ENCODE measurements around the gene DCP1B. TPM values are rescaled to one million over a fixed set of nuclear protein-coding genes. Genes with fewer than 3 reads are reported as not detected.

The DCP1B gene
- total and polyA plus RNA-seq, 2 donors (not counting 3 experiments of a cell fraction or from before 2014, with no cell fraction given) = 11.2 to 19.8 TPM

- H3K79me2 ChIP-seq (ENCODE audit: control insufficient read depth, insufficient read depth, low read length) = no peaks in the 10 kb centered on the region
- H4K20me1 ChIP-seq (replicated peaks; ENCODE audit: control insufficient read depth, extremely low read depth, insufficient read depth, low read length) = no peaks in the 10 kb centered on the region
- ChIA-PET CTCF (interaction anchor here (1.4 kb wide), 1 partner anchor 133 kb away, joined by 4 read pairs; no protein-coding TSS in a partner anchor), POLR2A (no interaction called here)
- H3K9ac ChIP-seq (replicated peaks; ENCODE audit: extremely low read depth, insufficient read depth, low read length) = no peak overlapping the region
- no peak for DNase-seq (ENCODE audit: low read depth, low spot score)
- no peaks in the 10 kb centered on the region for H3K36me3 ChIP-seq (ENCODE audit: control insufficient read depth in 2 of 2, extremely low read depth in 1 of 2, insufficient read depth in 2 of 2, low read length in 2 of 2)
- no peak overlapping the region for H2AFZ ChIP-seq (ENCODE audit: low read depth, low read length)
- intact Hi-C loops (cut with micrococcal nuclease) = no loop called here
- no peak overlapping the region for H3K4me2 ChIP-seq (ENCODE audit: insufficient read depth, low read length)
- H3K4me3 ChIP-seq (replicated peaks in 1 of 3; ENCODE audit: insufficient read depth in 1 of 3, low read depth in 1 of 3, low read length in 3 of 3) = no peak overlapping the region
- TF ChIP-seq POLR2AphosphoS5 (IDR thresholded peaks at IDR 0.05; ENCODE audit: insufficient read depth, low read depth, low read length) (no peak), CTCF (IDR thresholded peaks at IDR 0.05; ENCODE audit: extremely low read depth in 1 of 2, insufficient read depth in 1 of 2, low read depth in 1 of 2, low read length in 2 of 2) (no peak)
- no peak overlapping the region for H3K27ac ChIP-seq (ENCODE audit: insufficient read depth, low read depth, low read length)
- no peaks in the 10 kb centered on the region for H3K9me3 ChIP-seq (replicated peaks; ENCODE audit: control insufficient read depth, insufficient read depth, low read length)
- no peaks in the 10 kb centered on the region for H3K4me1 ChIP-seq (ENCODE audit: control insufficient read depth, extremely low read depth, insufficient read depth, low read length)
- H3K27me3 ChIP-seq (ENCODE audit: control insufficient read depth in 2 of 2, insufficient read depth in 2 of 2, low read length in 2 of 2) = no peaks in the 10 kb centered on the region
- no TSS peak for BruUV-seq (replicated peaks)
- no peak for FAIRE-seq
- H3K9me1 ChIP-seq (replicated peaks; ENCODE audit: control insufficient read depth, extremely low read depth, insufficient read depth, low read length) = no peaks in the 10 kb centered on the region
- dilution Hi-C loops (cut with MboI; ENCODE audit: extremely low pct_ligation_motif_present, low sequenced_read_pairs) = loop anchor here (25.0 kb wide), 1 partner anchor 298 kb away; the partner anchor contains the start of gene WNT5B
These were observed 69.4 kb downstream of the DCP1B start for GRCh38 chr12:1934831-1935230.

- BruUV-seq (replicated peaks) = no TSS peak
- intact Hi-C loops (cut with micrococcal nuclease) (no loop called here), dilution Hi-C loops (cut with MboI; ENCODE audit: extremely low pct_ligation_motif_present, low sequenced_read_pairs) (loop anchor here (25.0 kb wide), 1 partner anchor 297 kb away; the partner anchor contains the start of gene WNT5B)
- FAIRE-seq (no peak), DNase-seq (ENCODE audit: low read depth, low spot score) (no peak)
- Histone ChIP-seq H3K9me1 (replicated peaks; ENCODE audit: control insufficient read depth, extremely low read depth, insufficient read depth, low read length) (no peaks in the 10 kb centered on the region), H3K4me3 (replicated peaks in 1 of 3; ENCODE audit: insufficient read depth in 1 of 3, low read depth in 1 of 3, low read length in 3 of 3) (no peak overlapping the region), H3K4me2 (ENCODE audit: insufficient read depth, low read length) (no peak overlapping the region), H3K9me3 (replicated peaks; ENCODE audit: control insufficient read depth, insufficient read depth, low read length) (no peaks in the 10 kb centered on the region), H2AFZ (ENCODE audit: low read depth, low read length) (no peak overlapping the region), H3K27me3 (ENCODE audit: control insufficient read depth in 2 of 2, insufficient read depth in 2 of 2, low read length in 2 of 2) (no peaks in the 10 kb centered on the region), H3K36me3 (ENCODE audit: control insufficient read depth in 2 of 2, extremely low read depth in 1 of 2, insufficient read depth in 2 of 2, low read length in 2 of 2) (no peaks in the 10 kb centered on the region), H3K4me1 (ENCODE audit: control insufficient read depth, extremely low read depth, insufficient read depth, low read length) (no peaks in the 10 kb centered on the region), H3K27ac (ENCODE audit: insufficient read depth, low read depth, low read length) (no peak overlapping the region), H3K9ac (replicated peaks; ENCODE audit: extremely low read depth, insufficient read depth, low read length) (no peak overlapping the region), H4K20me1 (replicated peaks; ENCODE audit: control insufficient read depth, extremely low read depth, insufficient read depth, low read length) (no peaks in the 10 kb centered on the region), H3K79me2 (ENCODE audit: control insufficient read depth, insufficient read depth, low read length) (no peaks in the 10 kb centered on the region)
- ChIA-PET CTCF (interaction anchor here (1.4 to 1.8 kb wide), 2 partner anchors 133 to 143 kb away, joined by 4 to 5 read pairs; no protein-coding TSS in a partner anchor), POLR2A (no interaction called here)
- TF ChIP-seq GATA2 (IDR thresholded peaks at IDR 0.05; ENCODE audit: insufficient read depth, insufficient read length, low read depth, low read length) = no peak
- TF ChIP-seq MAX (IDR thresholded peaks at IDR 0.05; ENCODE audit: insufficient read depth, insufficient read length) = no peak
- TF ChIP-seq JUN (IDR thresholded peaks at IDR 0.05; ENCODE audit: borderline replicate concordance, insufficient read depth, insufficient read length, low read depth) = no peak
- TF ChIP-seq POLR2AphosphoS5 (IDR thresholded peaks at IDR 0.05; ENCODE audit: insufficient read depth, low read depth, low read length) = no peak
- no peak for TF ChIP-seq FOS (IDR thresholded peaks at IDR 0.05; ENCODE audit: borderline replicate concordance, insufficient read depth, low read length)
- TF ChIP-seq EZH2 (IDR thresholded peaks at IDR 0.05; ENCODE audit: borderline replicate concordance, low read depth, low read length, severe bottlenecking) = no peak
- TF ChIP-seq POLR2A (IDR thresholded peaks at IDR 0.05; ENCODE audit: low read depth, low read length) = no peak
- TF ChIP-seq CTCF (IDR thresholded peaks at IDR 0.05; ENCODE audit: extremely low read depth in 1 of 2, insufficient read depth in 1 of 2, low read depth in 1 of 2, low read length in 2 of 2) = no peak
- no peak for TF ChIP-seq MYC (IDR thresholded peaks at IDR 0.05; ENCODE audit: low read depth, low read length)
These were observed 70.2 kb downstream of the DCP1B start for GRCh38 chr12:1934068-1934467.

Measured in endothelial cell of umbilical vein (primary cell).